GM12801 (cell line): ENCODE measurements around the gene ABHD5.

Source experiments
- TF ChIP-seq, protein P1 (sequence below): IDR thresholded peaks from one replicate; pipeline ENCODE4 v1.5.1; 2011; ENCODE audit warnings: control low read depth; ENCODE audit not compliant: insufficient read length; ENCODE audit errors: extremely low read depth

ABHD5 gene

DNA sequence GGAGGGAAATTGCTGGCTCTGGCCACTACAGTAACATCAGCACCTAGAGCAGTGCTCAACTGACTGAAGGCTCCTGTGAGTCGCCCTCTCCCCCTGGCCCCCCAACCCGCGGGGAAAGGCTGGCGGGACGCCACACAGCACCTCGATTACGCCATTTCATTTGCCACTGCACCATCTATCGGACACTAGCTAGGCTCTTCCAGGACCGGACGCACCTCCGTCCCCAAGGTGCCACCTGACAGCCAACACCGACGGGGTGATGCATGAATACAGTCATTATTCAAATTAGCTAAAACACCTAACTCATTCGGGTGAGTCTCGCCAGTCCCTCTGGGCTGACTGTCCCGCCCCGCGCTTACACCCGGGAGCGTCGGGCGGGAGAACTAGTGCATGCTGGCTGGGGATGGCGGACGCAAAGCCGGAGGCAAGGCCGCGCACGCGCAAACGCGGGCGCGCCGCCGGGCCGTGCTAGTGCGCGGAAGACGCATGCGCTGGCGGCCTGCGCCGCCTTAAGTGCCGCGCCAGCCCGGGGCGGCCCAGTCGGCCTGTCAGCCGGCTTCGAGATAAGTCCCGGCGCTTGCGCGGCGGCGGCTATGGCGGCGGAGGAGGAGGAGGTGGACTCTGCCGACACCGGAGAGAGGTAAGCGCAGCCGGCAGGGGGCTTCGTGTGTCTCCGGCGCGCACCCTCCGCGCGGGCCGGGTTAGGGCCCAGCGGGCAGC is at the start of gene ABHD5:
ABHD5 (plus strand) TSS at position 539 of the 720 bp plus-strand sequence; CDS start at position 594, 55 bp downstream.
- TF ChIP-seq, protein P1, sequence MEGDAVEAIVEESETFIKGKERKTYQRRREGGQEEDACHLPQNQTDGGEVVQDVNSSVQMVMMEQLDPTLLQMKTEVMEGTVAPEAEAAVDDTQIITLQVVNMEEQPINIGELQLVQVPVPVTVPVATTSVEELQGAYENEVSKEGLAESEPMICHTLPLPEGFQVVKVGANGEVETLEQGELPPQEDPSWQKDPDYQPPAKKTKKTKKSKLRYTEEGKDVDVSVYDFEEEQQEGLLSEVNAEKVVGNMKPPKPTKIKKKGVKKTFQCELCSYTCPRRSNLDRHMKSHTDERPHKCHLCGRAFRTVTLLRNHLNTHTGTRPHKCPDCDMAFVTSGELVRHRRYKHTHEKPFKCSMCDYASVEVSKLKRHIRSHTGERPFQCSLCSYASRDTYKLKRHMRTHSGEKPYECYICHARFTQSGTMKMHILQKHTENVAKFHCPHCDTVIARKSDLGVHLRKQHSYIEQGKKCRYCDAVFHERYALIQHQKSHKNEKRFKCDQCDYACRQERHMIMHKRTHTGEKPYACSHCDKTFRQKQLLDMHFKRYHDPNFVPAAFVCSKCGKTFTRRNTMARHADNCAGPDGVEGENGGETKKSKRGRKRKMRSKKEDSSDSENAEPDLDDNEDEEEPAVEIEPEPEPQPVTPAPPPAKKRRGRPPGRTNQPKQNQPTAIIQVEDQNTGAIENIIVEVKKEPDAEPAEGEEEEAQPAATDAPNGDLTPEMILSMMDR = no peak

DNA sequence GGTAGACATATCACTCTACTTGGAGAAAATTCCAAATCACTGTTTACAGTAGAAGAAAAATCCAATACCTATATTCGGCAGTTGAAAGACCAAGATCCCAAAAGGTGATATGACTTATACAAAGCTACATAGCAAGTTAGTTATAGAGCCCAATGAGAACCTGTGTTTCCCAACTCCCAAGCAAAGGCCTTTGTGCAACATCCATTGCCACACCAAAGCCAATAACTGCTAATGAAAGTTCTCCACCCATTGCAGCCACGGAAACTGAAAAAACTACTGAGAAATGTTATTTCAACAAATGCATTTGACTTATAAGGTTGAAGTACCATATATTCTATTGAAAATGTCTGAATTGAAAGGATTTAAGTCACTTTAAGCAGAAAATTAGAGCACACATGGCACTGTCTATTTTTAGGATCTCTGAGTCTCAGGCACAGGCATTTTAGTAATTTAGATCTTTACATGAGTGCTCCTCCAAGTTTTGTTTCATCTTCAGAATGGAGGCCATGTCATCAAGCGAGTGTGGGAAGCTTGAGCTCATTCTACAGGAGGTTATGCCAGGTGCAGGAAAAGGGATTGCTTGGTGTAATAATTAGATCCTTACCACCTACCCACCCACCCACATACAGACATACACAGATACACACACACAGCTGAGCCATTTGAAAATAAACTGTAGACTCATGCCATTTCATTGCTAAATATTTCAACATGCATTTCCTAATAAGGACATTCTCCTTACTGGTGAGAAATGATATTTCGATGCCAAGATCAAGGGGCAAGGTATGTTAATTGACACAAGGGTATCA is 49.2 kb upstream of the ABHD5 start:
- TF ChIP-seq, protein P1 = no peak

DNA sequence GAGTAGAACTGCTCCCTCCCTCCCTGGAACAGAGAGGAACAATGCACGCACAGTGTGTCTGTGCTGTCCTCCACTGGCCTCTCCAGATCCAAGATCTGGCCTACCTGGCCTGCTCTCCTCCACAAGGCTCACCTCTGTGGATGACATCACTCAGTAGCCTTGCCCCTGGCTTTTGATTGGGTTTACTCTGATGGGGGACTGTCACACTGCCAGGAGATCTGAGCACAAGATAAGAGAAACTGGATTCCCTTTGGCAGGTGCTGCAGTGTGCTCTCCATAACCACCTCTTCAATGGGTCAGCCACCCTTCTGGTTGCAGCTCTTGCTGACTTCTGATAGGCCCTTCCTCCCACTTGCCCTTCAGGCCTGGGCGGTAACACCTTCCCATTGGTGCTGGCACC is 46.3 kb upstream of the ABHD5 start:
- TF ChIP-seq, protein P1 = no peak

DNA sequence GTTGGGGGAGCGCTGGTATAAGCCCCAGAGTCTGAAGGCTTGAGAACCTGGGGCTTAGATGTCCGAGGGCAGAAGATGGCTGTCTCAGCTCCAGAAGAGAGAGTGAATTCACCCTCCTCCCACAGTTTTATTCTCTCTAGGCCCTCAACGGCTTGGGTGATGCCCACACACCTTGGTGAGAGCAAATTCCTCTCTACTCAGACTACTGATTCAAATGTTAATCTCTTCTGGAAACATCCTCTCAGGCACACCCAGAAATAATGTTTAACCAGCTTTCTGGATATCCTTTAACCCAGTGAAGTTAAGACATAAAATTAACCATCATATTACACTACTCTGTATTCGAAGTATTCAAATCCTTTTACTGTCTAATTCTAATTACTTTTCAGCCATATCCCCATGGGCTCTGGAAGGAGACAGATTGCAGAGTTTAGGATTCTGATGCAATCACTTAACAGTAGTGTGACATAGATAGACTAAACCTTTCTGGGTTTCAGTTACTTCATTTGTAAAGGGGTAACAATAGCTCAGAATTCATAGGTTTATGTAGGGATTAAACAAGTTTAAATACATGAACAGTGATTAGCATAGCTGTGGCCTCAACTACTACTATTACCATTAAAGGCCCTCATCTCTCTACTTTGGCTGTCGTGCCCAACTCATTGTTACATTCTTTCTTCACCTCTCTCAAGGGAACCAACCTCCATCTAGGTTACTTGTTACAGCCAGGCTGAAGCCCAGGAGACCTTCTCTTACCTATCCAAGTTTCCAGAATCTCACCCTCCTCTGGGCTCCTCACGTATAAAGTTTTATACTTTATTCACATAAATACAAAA is 43.2 kb upstream of the ABHD5 start:
- TF ChIP-seq, protein P1 = no peak

DNA sequence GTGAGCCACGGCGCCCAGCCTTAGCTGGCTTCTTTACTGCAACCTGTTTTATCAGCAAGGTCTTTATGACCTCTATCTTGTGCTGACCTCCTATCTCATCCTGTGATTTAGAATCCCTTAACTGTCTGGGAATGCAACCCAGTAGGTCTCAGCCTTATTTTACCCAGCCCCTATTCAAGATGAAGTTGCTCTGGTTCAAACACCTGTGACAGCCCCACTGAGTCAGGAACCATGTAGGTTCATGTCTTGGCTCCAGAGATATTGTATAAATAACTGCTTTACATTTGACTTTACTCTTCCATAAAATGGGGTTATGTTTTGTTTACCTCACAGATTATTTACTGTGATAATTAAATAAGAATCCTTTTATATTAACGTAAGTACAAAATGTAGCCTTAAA is 41.8 kb upstream of the ABHD5 start:
- TF ChIP-seq, protein P1 = no peak

DNA sequence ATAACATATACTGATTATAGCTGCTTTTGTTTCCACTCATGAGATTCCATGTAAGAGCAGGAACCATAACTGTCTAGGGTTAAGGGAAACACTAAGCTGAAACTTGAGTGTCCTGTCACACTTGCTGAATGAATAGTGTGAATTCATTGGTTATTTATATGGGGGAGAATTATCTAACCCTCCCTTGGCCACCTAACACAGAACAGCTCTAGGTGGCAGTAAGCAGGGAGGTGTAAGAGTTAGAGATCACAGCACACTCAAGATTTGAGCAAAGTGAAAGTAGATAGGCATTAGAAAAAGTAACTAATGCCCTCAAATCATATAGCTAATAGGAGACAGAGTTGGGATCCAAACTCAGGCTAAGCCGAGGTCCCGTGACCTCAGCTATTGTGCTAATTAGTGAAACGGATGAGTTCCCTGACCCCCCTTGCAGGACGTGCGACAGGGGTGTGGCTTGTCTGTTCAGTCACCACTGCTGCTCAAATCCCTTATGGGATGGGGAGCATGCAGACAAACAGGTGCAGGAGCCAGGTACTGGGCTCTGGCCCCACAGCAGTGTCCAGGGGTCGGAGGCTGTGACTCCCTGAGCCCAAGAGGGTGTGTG is 41.3 kb upstream of the ABHD5 start:
- TF ChIP-seq, protein P1 = no peak
